Esophagus squamous epithelium (tissue), 5 donors: ENCODE data around the gene ASIC2. TPM values are rescaled to one million over a fixed set of nuclear protein-coding genes. Genes with fewer than 3 reads are reported as not detected.
"Not testable (repeated sequence)": the region's sequence is repeated elsewhere in the genome, so short reads cannot be mapped to it uniquely, and the experiment has no call there.

Experiments
- DNase-seq: peaks from one replicate; lab custom pipeline; 2025; lab: John Stamatoyannopoulos, UW
- H3K27ac ChIP-seq, 4 donors: fragments of 200-600 bp; sonication (generic); one replicate each; pipeline ENCODE4 v1.5.1; 2016 to 2019; ENCODE audit warnings: mild to moderate bottlenecking in 1 of 4
- H3K27me3 ChIP-seq, 4 donors: fragments of 200-600 bp; sonication (generic); 1 replicate in 3 of 4; 2 replicates in 1 of 4; pipeline versions ENCODE4 v1.5.1 to v1.6.0; 2017 to 2021; ENCODE audit warnings: antibody characterized with exemption in 1 of 4
- H3K36me3 ChIP-seq, 3 donors: fragments of 200-600 bp; sonication (generic); one replicate each; pipeline ENCODE4 v1.5.1; 2016 to 2019
- H3K4me1 ChIP-seq, 3 donors: fragments of 200-600 bp; sonication (generic); one replicate each; pipeline ENCODE4 v1.5.1; 2017 to 2019
- H3K4me3 ChIP-seq, 4 donors: fragments of 200-600 bp; sonication (generic); 1 replicate in 3 of 4; 2 replicates in 1 of 4; pipeline ENCODE4 v1.5.1; 2016 to 2019; ENCODE audit warnings: mild to moderate bottlenecking in 2 of 4, moderate library complexity in 1 of 4
- H3K9me3 ChIP-seq, 3 donors: fragments of 200-600 bp; sonication (generic); one replicate each; pipeline ENCODE4 v1.5.1; 2016 to 2019
- CTCF ChIP-seq, 6 experiments: fragments of 450-650 bp in 4 of 6; fragments of 200-600 bp in 2 of 6; sonication (generic) in 2 of 6; IDR thresholded peaks; one replicate each; pipeline ENCODE4 v1.5.1; 2016 to 2019; ENCODE audit warnings: antibody characterized with exemption in 6 of 6, mild to moderate bottlenecking in 4 of 6, moderate library complexity in 4 of 6
- POLR2A ChIP-seq, 4 donors: fragments of 450-650 bp; IDR thresholded peaks; one replicate each; pipeline ENCODE4 v1.6.1; 2017; ENCODE audit warnings: antibody characterized with exemption in 4 of 4, mild to moderate bottlenecking in 4 of 4, moderate library complexity in 3 of 4
- WGBS, 2 donors: methylation state at CpG; one replicate each; pipeline ENCODE4 v1.1.5; 2018; 5-methylcytosine and 5-hydroxymethylcytosine counted together
- intact Hi-C: fragments of 100-400 bp; cut with DNase I; formaldehyde crosslinking; loops from one replicate; pipeline ENCODE4 v1.15.0; 2022
- total RNA-seq, 4 donors: library from RNA; depleted of rRNA; stranded (reverse); fragments of >200 nt; gene quantifications; one replicate each; pipeline ENCODE4 v1.1.0, GENCODE V29; 2016
- donor health status: DM: yes; HTN: yes; CAD: no.

ASIC2 gene
- total RNA-seq, 4 donors from 2014 or later = 0.29 TPM; not detected in 3

- TF ChIP-seq POLR2A (IDR thresholded peaks at IDR 0.05) (no peak), CTCF (IDR thresholded peaks at IDR 0.05) (no peak)
- intact Hi-C loops = no loop called here
- no peak for DNase-seq
- Histone ChIP-seq H3K9me3 (peaks cover 0 to 9% (median 8%) of the 10 kb centered on the region in 3 donors), H3K4me1 (no peaks in the 10 kb centered on the region), H3K4me3 (no peak overlapping the region), H3K27ac (no peak overlapping the region), H3K36me3 (no peaks in the 10 kb centered on the region), H3K27me3 (peaks cover 0 to 5% (median 0%) of the 10 kb centered on the region in 4 donors)
- 56 to 63% methylated on average over 3 of the region's 3 CpGs for WGBS, 2 donors
Observed at GRCh38 chr17:32988481-32989101, 304.5 kb downstream of the ASIC2 start.

GRCh38 chr17:32987868-32988267, 305.2 kb downstream of the ASIC2 start:
- H3K4me3 ChIP-seq, H3K9me3 ChIP-seq, H3K4me1 ChIP-seq, H3K36me3 ChIP-seq, H3K27me3 ChIP-seq, DNase-seq, H3K27ac ChIP-seq, intact Hi-C loops: not testable (repeated sequence)
- 57 to 61% methylated on average over 2 of the region's 2 CpGs for WGBS, 2 donors

GRCh38 chr17:32987453-32987805, 305.7 kb downstream of the ASIC2 start:
- H3K9me3 ChIP-seq, H3K27me3 ChIP-seq, intact Hi-C loops, DNase-seq, H3K4me3 ChIP-seq, H3K27ac ChIP-seq, H3K36me3 ChIP-seq, H3K4me1 ChIP-seq: not testable (repeated sequence)
- WGBS, 2 donors = no CpG with 5 or more reads among the region's 1 CpG

GRCh38 chr17:32985050-32985756, 307.9 kb downstream of the ASIC2 start:
- Histone ChIP-seq H3K27me3 (peaks cover 0 to 4% (median 0%) of the 10 kb centered on the region in 4 donors), H3K4me1 (no peaks in the 10 kb centered on the region), H3K9me3 (peaks cover 0 to 17% (median 17%) of the 10 kb centered on the region in 3 donors), H3K4me3 (no peak overlapping the region), H3K27ac (no peak overlapping the region), H3K36me3 (no peaks in the 10 kb centered on the region)
- no peak for TF ChIP-seq CTCF (IDR thresholded peaks at IDR 0.05)
- no peak for DNase-seq
- intact Hi-C loops = no loop called here
- WGBS, 2 donors = 70 to 78% methylated on average over 4 of the region's 4 CpGs

GRCh38 chr17:32981611-32982010, 311.5 kb downstream of the ASIC2 start:
- H3K36me3 ChIP-seq, H3K27ac ChIP-seq, H3K27me3 ChIP-seq, DNase-seq, H3K4me1 ChIP-seq, H3K9me3 ChIP-seq, H3K4me3 ChIP-seq, intact Hi-C loops: not testable (repeated sequence)
- 43 to 87% methylated on average over 2 to 3 of the region's 3 CpGs for WGBS, 2 donors

GRCh38 chr17:32980230-32980629, 312.9 kb downstream of the ASIC2 start:
- DNase-seq = no peak
- WGBS, 2 donors = 59 to 78% methylated on average over 2 of the region's 2 CpGs
- no peaks in the 10 kb centered on the region for H3K4me1 ChIP-seq

More at GRCh38 chr17:32980230-32980629, 312.9 kb downstream of the ASIC2 start:
- H3K9me3 ChIP-seq = peaks cover 0 to 10% (median 8%) of the 10 kb centered on the region in 3 donors
- TF ChIP-seq CTCF (IDR thresholded peaks at IDR 0.05) = no peak
- no peak for TF ChIP-seq POLR2A (IDR thresholded peaks at IDR 0.05)
- H3K27ac ChIP-seq = no peak overlapping the region
- H3K27me3 ChIP-seq = peaks cover 0 to 4% (median 0%) of the 10 kb centered on the region in 4 donors
- no peaks in the 10 kb centered on the region for H3K36me3 ChIP-seq
- no peak overlapping the region for H3K4me3 ChIP-seq
- intact Hi-C loops = no loop called here
